Heart left ventricle (tissue), 16 donors: Measurements from ENCODE around the gene WNT6. TPM values are rescaled to one million over a fixed set of nuclear protein-coding genes. Genes with fewer than 3 reads are reported as not detected.
A peak's percentile ranks its signal among the peaks of the same experiment; 100 is the strongest.

Experiments used
- ATAC-seq, 4 donors: fragments of 200-7000 bp; cut with Tn5 transposase; one replicate each; pipeline ENCODE4 v1.9.1; 2020 to 2022; ENCODE audit warnings: moderate library complexity in 4 of 4, mild to moderate bottlenecking in 3 of 4, moderate number of reproducible peaks in 1 of 4
- DNase-seq, 5 donors: peaks; one replicate each; pipeline ENCODE4 v3.0.0-alpha.2; 2020
- H3K27ac ChIP-seq, 12 donors: fragments of 200-600 bp; sonication (generic) in 4 of 12; one replicate each; pipeline versions ENCODE4 v1.5.0 to v1.8.0; 2016 to 2022; ENCODE audit warnings: mild to moderate bottlenecking in 2 of 12
- H3K27me3 ChIP-seq, 9 donors: fragments of 200-600 bp; sonication (generic) in 2 of 9; one replicate each; pipeline versions ENCODE4 v1.5.1 to v1.8.0; 2016 to 2022; ENCODE audit warnings: mild to moderate bottlenecking in 3 of 9
- H3K36me3 ChIP-seq, 9 donors: fragments of 200-600 bp; sonication (generic) in 2 of 9; one replicate each; pipeline versions ENCODE4 v1.5.0 to v1.8.0; 2018 to 2022; ENCODE audit warnings: mild to moderate bottlenecking in 2 of 9
- H3K4me1 ChIP-seq, 12 donors: fragments of 200-600 bp; sonication (generic) in 4 of 12; one replicate each; pipeline versions ENCODE4 v1.5.0 to v1.8.0; 2016 to 2022; ENCODE audit warnings: mild to moderate bottlenecking in 3 of 12
- H3K4me3 ChIP-seq, 12 donors: fragments of 200-600 bp; sonication (generic) in 4 of 12; one replicate each; pipeline versions ENCODE4 v1.5.0 to v1.8.0; 2017 to 2022; ENCODE audit warnings: mild to moderate bottlenecking in 9 of 12, moderate library complexity in 4 of 12
- H3K9me3 ChIP-seq, 12 donors: fragments of 200-600 bp; sonication (generic) in 4 of 12; one replicate each; pipeline versions ENCODE4 v1.5.0 to v1.8.0; 2016 to 2022; ENCODE audit warnings: mild to moderate bottlenecking in 1 of 12
- POLR2A ChIP-seq, 2 donors: fragments of 450-650 bp; IDR thresholded peaks; one replicate each; pipeline ENCODE4 v1.6.1; 2017; ENCODE audit warnings: antibody characterized with exemption in 2 of 2, mild to moderate bottlenecking in 2 of 2, moderate library complexity in 2 of 2
- WGBS, 4 donors: extraction: QIAGEN DNeasy Blood & Tissue Kit in 2 of 4; methylation state at CpG; one replicate each; pipeline versions ENCODE4 v1.1.5 to v1.1.7; 2013 to 2018; 5-methylcytosine and 5-hydroxymethylcytosine counted together
- intact Hi-C, 10 donors: fragments of 100-400 bp; cut with DNase I; formaldehyde crosslinking; loops; one replicate each; pipeline versions ENCODE4 v1.11.1 to v1.14.2; 2022
- polyA plus RNA-seq, 2 donors: library from polyadenylated mRNA; stranded (reverse); fragments of 200-250 nt; gene quantifications; one replicate each; pipeline ENCODE4 v1.2.3, GENCODE V29; 2013
- total RNA-seq, 9 donors: library from RNA; depleted of rRNA in 2 of 9; stranded (reverse); fragments of >200 nt in 2 of 9; fragmentation: NEBNext Ultra II Directional in 3 of 9; extraction: Animal tissue kit (Norgen Biotek cat#: 25700) in 3 of 9; gene quantifications; one replicate each; pipeline versions ENCODE4 v1.1.0 to v1.2.4, GENCODE V29; 2016 to 2023
- TF ChIP-seq, protein P1 (sequence below), 12 donors: fragments of 200-600 bp; sonication (generic) in 4 of 12; IDR thresholded peaks; one replicate each; pipeline versions ENCODE4 v1.5.0 to v1.8.0; 2018 to 2022; ENCODE audit warnings: antibody characterized with exemption in 12 of 12, mild to moderate bottlenecking in 5 of 12
- donor health status: ischemic (EF 13 %, LVEDD 7.1; RV severe dilation, severe dysfunction).
- donor health status: healthy with polysubstance abuse.
- donor health status: DM: no; HTN: yes; CAD: no.
- donor health status: DM: no; HTN: no; CAD: no.
- donor health status: ischemic (EF 25% LVEDD 6.9; RV normal size, moderate dysfunction).
- donor health status: ischemic (EF 25% LVEDD 5.7; RV mildly dilated, moderate dysfunction).
- donor health status: healthy.
- donor health status: DM: yes; HTN: yes; CAD: no.
- donor health status: ischemic (EF 35%, LVEDD 5.7; RV mildly dilated, moderate dysfunction).
- donor health status: nonischemic (EF 11% LVEDD 7.7; RV severe dilation, severe dysfunction).
- donor health status: DM: yes; HTN: yes; CAD: no.
- donor health status: PGD.
- donor health status: ischemic (EF 29% LVEDD 5.4; RV normal size, mild dysfunction).
- donor health status: nonischemic (EF 23%, LVEDD 6.1; RV moderate dilation, normal function).

Gene WNT6
- total and polyA plus RNA-seq, 11 donors, result 0.34 to 13.1 (median 1.00) TPM

- H3K27ac ChIP-seq, result no peak overlapping the region
- H3K36me3 ChIP-seq, result no peaks in the 10 kb centered on the region
- no peaks in the 10 kb centered on the region for H3K9me3 ChIP-seq
- H3K4me3 ChIP-seq, result no peak overlapping the region
- DNase-seq, result peak in 1 of 5 donors; percentile 25
- intact Hi-C loops, result loop anchor here in 4 of 10 donors (10.0 kb wide), 2 partner anchors 252 to 282 kb away; no protein-coding TSS in a partner anchor
- TF ChIP-seq POLR2A (IDR thresholded peaks at IDR 0.05), result no peak
- TF ChIP-seq, protein P1, sequence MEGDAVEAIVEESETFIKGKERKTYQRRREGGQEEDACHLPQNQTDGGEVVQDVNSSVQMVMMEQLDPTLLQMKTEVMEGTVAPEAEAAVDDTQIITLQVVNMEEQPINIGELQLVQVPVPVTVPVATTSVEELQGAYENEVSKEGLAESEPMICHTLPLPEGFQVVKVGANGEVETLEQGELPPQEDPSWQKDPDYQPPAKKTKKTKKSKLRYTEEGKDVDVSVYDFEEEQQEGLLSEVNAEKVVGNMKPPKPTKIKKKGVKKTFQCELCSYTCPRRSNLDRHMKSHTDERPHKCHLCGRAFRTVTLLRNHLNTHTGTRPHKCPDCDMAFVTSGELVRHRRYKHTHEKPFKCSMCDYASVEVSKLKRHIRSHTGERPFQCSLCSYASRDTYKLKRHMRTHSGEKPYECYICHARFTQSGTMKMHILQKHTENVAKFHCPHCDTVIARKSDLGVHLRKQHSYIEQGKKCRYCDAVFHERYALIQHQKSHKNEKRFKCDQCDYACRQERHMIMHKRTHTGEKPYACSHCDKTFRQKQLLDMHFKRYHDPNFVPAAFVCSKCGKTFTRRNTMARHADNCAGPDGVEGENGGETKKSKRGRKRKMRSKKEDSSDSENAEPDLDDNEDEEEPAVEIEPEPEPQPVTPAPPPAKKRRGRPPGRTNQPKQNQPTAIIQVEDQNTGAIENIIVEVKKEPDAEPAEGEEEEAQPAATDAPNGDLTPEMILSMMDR (IDR thresholded peaks at IDR 0.05), result no peak
- ATAC-seq, result no peak
- H3K4me1 ChIP-seq, result peaks cover 0 to 27% (median 3%) of the 10 kb centered on the region in 12 donors
- 11 to 22% (median 19%) methylated on average over 19 to 22 of the region's 22 CpGs for WGBS, 4 donors
- peaks cover 35 to 100% (median 77%) of the 10 kb centered on the region in 9 donors for H3K27me3 ChIP-seq
These were observed 13.2 kb downstream of the WNT6 start for GRCh38 chr2:218872645-218873358.

DNA sequence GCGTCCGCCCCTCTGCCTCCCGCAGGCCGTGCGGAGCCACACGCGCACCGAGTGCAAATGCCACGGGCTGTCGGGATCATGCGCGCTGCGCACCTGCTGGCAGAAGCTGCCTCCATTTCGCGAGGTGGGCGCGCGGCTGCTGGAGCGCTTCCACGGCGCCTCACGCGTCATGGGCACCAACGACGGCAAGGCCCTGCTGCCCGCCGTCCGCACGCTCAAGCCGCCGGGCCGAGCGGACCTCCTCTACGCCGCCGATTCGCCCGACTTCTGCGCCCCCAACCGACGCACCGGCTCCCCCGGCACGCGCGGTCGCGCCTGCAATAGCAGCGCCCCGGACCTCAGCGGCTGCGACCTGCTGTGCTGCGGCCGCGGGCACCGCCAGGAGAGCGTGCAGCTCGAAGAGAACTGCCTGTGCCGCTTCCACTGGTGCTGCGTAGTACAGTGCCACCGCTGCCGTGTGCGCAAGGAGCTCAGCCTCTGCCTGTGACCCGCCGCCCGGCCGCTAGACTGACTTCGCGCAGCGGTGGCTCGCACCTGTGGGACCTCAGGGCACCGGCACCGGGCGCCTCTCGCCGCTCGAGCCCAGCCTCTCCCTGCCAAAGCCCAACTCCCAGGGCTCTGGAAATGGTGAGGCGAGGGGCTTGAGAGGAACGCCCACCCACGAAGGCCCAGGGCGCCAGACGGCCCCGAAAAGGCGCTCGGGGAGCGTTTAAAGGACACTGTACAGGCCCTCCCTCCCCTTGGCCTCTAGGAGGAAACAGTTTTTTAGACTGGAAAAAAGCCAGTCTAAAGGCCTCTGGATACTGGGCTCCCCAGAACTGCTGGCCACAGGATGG is 14.0 kb downstream of the WNT6 start:
- ATAC-seq (peak in 2 of 4 donors; percentile 29), DNase-seq (peak in 1 of 5 donors; percentile 60)
- H3K27me3 ChIP-seq, result peaks cover 39 to 100% (median 82%) of the 10 kb centered on the region in 9 donors
- peaks cover 0 to 27% (median 3%) of the 10 kb centered on the region in 12 donors for H3K4me1 ChIP-seq
- TF ChIP-seq, protein P1 (IDR thresholded peaks at IDR 0.05), result no peak
- TF ChIP-seq POLR2A (IDR thresholded peaks at IDR 0.05), result no peak
- H3K27ac ChIP-seq, result no peak overlapping the region
- no peak overlapping the region for H3K4me3 ChIP-seq
- WGBS, 4 donors, result 7 to 22% (median 10%) methylated on average over 38 to 86 of the region's 86 CpGs
- intact Hi-C loops, result loop anchor here in 4 of 10 donors (10.0 kb wide), 2 partner anchors 251 to 281 kb away; no protein-coding TSS in a partner anchor
- no peaks in the 10 kb centered on the region for H3K9me3 ChIP-seq
- H3K36me3 ChIP-seq, result no peaks in the 10 kb centered on the region

GRCh38 chr2:218875692-218876246 is 16.2 kb downstream of the WNT6 start:
- Histone ChIP-seq H3K4me3 (no peak overlapping the region), H3K4me1 (peaks cover 0 to 38% (median 13%) of the 10 kb centered on the region in 12 donors), H3K27me3 (peaks cover 53 to 100% (median 94%) of the 10 kb centered on the region in 9 donors), H3K36me3 (no peaks in the 10 kb centered on the region), H3K27ac (no peak overlapping the region), H3K9me3 (no peaks in the 10 kb centered on the region)
- ATAC-seq (no peak), DNase-seq (peak in 1 of 5 donors; percentile 10)
- intact Hi-C loops, result loop anchor here in 8 of 10 donors (1.0 to 10.0 kb wide), 5 partner anchors 21 to 279 kb away; no protein-coding TSS in a partner anchor
- TF ChIP-seq, protein P1 (IDR thresholded peaks at IDR 0.05), result no peak
- no peak for TF ChIP-seq POLR2A (IDR thresholded peaks at IDR 0.05)
- WGBS, 4 donors, result 20 to 30% (median 25%) methylated on average over 2 of the region's 2 CpGs
